Smooth muscle cell (in vitro differentiated cells): ENCODE data around the gene SH3PXD2A. TPM values are rescaled to one million over a fixed set of nuclear protein-coding genes. Genes with fewer than 3 reads are reported as not detected.

Source experiments
- DNase-seq: peaks from one replicate; lab custom pipeline; 2025; ENCODE audit not compliant: unreplicated experiment; lab: John Stamatoyannopoulos, UW
- H2AFZ ChIP-seq: fragments of 200-600 bp; sonication (generic); 2 replicates; pipeline ENCODE4 v1.6.0; 2016; ENCODE audit warnings: antibody characterized with exemption, low read depth, mild to moderate bottlenecking
- H3F3A ChIP-seq: fragments of 200-600 bp; sonication (generic); 2 replicates; pipeline ENCODE4 v1.6.0; 2017; ENCODE audit warnings: antibody characterized with exemption, low read depth
- H3K27ac ChIP-seq: fragments of 200-600 bp; sonication (generic); 2 replicates; pipeline ENCODE4 v1.5.1; 2016; ENCODE audit warnings: low read depth, mild to moderate bottlenecking
- H3K27me3 ChIP-seq: fragments of 200-600 bp; sonication (generic); 2 replicates; pipeline ENCODE4 v1.6.1; 2016; ENCODE audit warnings: low read depth, mild to moderate bottlenecking
- H3K36me3 ChIP-seq: fragments of 200-600 bp; sonication (generic); 2 replicates; pipeline ENCODE4 v1.5.1; 2016; ENCODE audit warnings: low read depth
- H3K4me1 ChIP-seq: fragments of 200-600 bp; sonication (generic); 2 replicates; pipeline ENCODE4 v1.5.1; 2016; ENCODE audit warnings: low read depth
- H3K4me2 ChIP-seq: fragments of 200-600 bp; sonication (generic); 2 replicates; pipeline ENCODE4 v1.6.0; 2016; ENCODE audit warnings: mild to moderate bottlenecking
- H3K4me3 ChIP-seq: fragments of 200-600 bp; sonication (generic); 2 replicates; pipeline ENCODE4 v1.5.1; 2016; ENCODE audit warnings: mild to moderate bottlenecking
- H3K79me2 ChIP-seq: fragments of 200-600 bp; sonication (generic); 2 replicates; pipeline ENCODE4 v1.6.0; 2016; ENCODE audit warnings: low read depth, mild to moderate bottlenecking
- H3K9ac ChIP-seq: fragments of 200-600 bp; sonication (generic); 2 replicates; pipeline ENCODE4 v1.6.0; 2016; ENCODE audit warnings: low read depth
- H3K9me3 ChIP-seq: fragments of 200-600 bp; sonication (generic); replicated peaks from 2 replicates; pipeline ENCODE4 v1.5.1; 2016; ENCODE audit warnings: low read depth
- H4K20me1 ChIP-seq: fragments of 200-600 bp; sonication (generic); 2 replicates; pipeline ENCODE4 v1.6.0; 2016; ENCODE audit warnings: low read depth
- CTCF ChIP-seq: fragments of 200-600 bp; sonication (generic); IDR thresholded peaks from 2 replicates; pipeline ENCODE4 v1.5.1; 2017; ENCODE audit warnings: borderline replicate concordance, mild to moderate bottlenecking, antibody characterized with exemption; ENCODE audit not compliant: insufficient read depth, poor library complexity, severe bottlenecking
- WGBS: methylation state at CpG from one replicate; pipeline ENCODE4 v1.1.7; 2016; ENCODE audit warnings: low lambda C conversion rate; 5-methylcytosine and 5-hydroxymethylcytosine counted together
- polyA plus RNA-seq: library from polyadenylated mRNA; unstranded; fragments of >200 nt; fragmentation: Nextera tagmentation; extraction: Ambion mirVana; gene quantifications from 2 replicates; pipeline ENCODE4 v1.2.1, GENCODE V29; 2016
- total RNA-seq: library from RNA; depleted of rRNA; stranded (reverse); fragments of >200 nt; gene quantifications from 2 replicates; pipeline ENCODE4 v1.2.3, GENCODE V29; 2014

Gene SH3PXD2A
- total and polyA plus RNA-seq, 2 experiments from 2014 or later, result 30.1 to 37.9 TPM

DNA sequence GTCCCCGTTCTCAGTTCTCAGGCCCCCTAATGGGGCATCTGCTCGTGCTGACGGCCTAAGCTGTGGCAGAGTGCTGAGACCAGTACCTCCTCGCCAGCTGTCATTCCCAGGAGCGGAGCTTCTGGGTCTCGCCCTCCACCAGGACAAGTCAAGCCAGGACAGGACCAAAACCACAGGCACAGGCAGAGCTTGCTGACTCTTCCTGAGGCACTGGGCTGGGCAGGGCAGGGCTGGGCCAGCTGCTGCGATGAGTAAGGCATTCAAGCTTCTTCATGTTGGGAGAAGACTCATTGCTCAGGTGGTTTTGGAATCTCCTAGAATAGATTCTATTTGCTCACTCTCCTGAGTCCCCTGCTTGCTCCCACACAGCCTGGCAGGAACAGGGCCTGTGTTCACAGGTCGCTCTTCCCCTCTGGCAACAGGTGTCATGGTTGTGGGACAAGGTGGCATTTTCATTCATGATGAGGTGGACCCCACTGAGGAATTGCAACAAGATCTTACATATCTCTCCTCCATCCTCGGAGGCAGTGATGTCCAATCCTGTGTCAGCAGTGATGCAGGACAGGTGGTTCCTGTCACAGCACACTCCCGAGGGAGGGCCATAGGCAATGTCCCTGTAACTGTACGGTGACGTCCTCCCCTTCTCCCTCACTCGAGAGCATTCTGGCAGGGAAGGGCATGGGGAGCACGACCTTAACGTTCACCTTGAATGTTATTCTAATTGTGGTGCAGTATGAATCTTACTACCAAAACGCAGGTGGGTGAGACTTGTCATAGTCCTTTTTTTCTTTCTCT lies 17.0 kb upstream of the SH3PXD2A start:
- no peaks in the 10 kb centered on the region for H3K79me2 ChIP-seq
- H4K20me1 ChIP-seq, result no peaks in the 10 kb centered on the region
- H3K27ac ChIP-seq, result peak overlapping the region; percentile 52
- no peak overlapping the region for H3K4me3 ChIP-seq
- no peaks in the 10 kb centered on the region for H3K36me3 ChIP-seq
- H3K9ac ChIP-seq, result no peak overlapping the region
- no peaks in the 10 kb centered on the region for H3K27me3 ChIP-seq
- H3K4me2 ChIP-seq, result no peak overlapping the region
- 85% methylated on average over 16 of the region's 16 CpGs for WGBS
- H3K9me3 ChIP-seq, result no peaks in the 10 kb centered on the region
- peaks cover 8% of the 10 kb centered on the region for H3F3A ChIP-seq
- TF ChIP-seq CTCF, result no peak
- peaks cover 12% of the 10 kb centered on the region for H3K4me1 ChIP-seq
- no peak overlapping the region for H2AFZ ChIP-seq
- no peak for DNase-seq

GRCh38 chr10:103871006-103871405 lies 15.6 kb upstream of the SH3PXD2A start:
- DNase-seq, result no peak
- Histone ChIP-seq H3K4me2 (peak overlapping the region; percentile 48), H2AFZ (no peak overlapping the region), H3K9ac (no peak overlapping the region), H4K20me1 (no peaks in the 10 kb centered on the region), H3K36me3 (no peaks in the 10 kb centered on the region), H3F3A (peaks cover 8% of the 10 kb centered on the region), H3K27ac (peak overlapping the region; percentile 52), H3K4me3 (no peak overlapping the region), H3K79me2 (no peaks in the 10 kb centered on the region), H3K27me3 (no peaks in the 10 kb centered on the region), H3K9me3 (no peaks in the 10 kb centered on the region), H3K4me1 (peaks cover 12% of the 10 kb centered on the region)
- 77% methylated on average over 7 of the region's 7 CpGs for WGBS
- TF ChIP-seq CTCF, result no peak

DNA sequence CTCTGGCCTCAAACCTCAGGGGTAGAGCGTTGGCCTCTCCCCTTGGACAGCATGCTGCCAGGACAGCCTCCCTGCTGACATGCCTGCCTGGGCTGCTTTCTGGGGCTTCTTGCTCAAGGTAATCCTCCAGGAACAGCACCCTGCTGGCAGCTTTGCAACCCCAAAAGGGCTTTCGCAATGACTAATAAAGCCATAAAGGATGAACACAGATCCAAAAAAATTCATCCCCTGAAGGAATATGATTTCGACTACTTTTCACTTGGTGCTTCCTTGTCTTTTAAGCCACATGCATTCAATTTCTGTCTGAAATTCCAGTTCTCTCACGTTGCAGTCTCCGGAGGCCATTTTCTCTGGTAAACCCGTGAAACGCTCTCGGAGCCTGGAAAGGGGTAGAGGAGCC lies 15.1 kb upstream of the SH3PXD2A start:
- Histone ChIP-seq H3K4me1 (peaks cover 12% of the 10 kb centered on the region), H3K27ac (peak overlapping the region; percentile 52), H4K20me1 (no peaks in the 10 kb centered on the region), H3K36me3 (no peaks in the 10 kb centered on the region), H3K4me2 (peak overlapping the region; percentile 48), H3K9ac (no peak overlapping the region), H3K9me3 (no peaks in the 10 kb centered on the region), H3K27me3 (no peaks in the 10 kb centered on the region), H3K4me3 (no peak overlapping the region), H2AFZ (no peak overlapping the region), H3F3A (peaks cover 8% of the 10 kb centered on the region), H3K79me2 (no peaks in the 10 kb centered on the region)
- WGBS, result 60% methylated on average over 8 of the region's 8 CpGs
- TF ChIP-seq CTCF, result no peak
- DNase-seq, result no peak

DNA sequence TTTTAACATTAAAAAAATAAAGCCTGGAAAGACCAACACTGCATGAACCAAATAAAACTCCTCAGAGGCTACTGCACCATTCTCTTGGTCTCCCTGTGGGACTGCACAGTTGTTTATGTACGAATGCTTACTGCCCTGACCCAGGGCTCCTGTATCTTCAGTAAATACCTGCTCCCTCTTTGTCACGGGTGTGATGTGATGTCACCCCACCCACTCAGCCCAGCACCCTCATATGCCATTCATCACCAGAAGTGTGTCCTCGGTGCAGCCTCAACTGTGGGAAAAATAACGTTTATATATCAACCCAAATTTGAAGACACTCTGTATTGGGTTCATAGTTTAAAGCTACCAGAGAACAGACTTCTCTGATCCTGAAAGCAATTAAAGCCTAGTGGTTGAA lies 14.0 kb upstream of the SH3PXD2A start:
- Histone ChIP-seq H3K4me1 (peaks cover 12% of the 10 kb centered on the region), H3K27me3 (no peaks in the 10 kb centered on the region), H2AFZ (no peak overlapping the region), H3K79me2 (no peaks in the 10 kb centered on the region), H3K27ac (no peak overlapping the region), H3F3A (peaks cover 8% of the 10 kb centered on the region), H3K9me3 (peaks cover 4% of the 10 kb centered on the region), H3K4me2 (no peak overlapping the region), H3K4me3 (no peak overlapping the region), H3K9ac (no peak overlapping the region), H4K20me1 (no peaks in the 10 kb centered on the region), H3K36me3 (no peaks in the 10 kb centered on the region)
- no peak for TF ChIP-seq CTCF
- no peak for DNase-seq
- 80% methylated on average over 4 of the region's 4 CpGs for WGBS
